Measurements from ENCODE around the gene HSPB7.

DNA sequence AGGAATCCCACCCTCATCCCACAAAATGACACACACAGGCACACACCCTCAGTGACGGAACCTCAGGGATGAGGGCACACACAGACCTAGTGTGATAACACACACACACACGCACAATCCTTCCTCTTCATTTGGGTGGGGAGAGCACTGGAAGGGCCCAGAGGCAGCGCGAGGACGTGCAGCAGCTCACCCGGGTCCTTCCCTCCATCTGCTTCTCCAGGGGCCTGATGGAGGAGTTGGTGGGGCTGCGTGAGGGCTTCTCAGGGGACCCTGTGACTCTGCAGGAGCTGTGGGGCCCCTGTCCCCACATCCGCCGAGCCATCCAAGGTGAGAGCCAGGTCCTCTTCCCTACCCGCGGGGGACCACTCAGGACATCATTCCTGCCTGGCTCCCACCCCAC is 4.5 kb upstream of the HSPB7 start:
- TF ChIP-seq POLR2A (IDR thresholded peaks at IDR 0.05; ENCODE audit: low read length) (no peak), GATA1 (IDR thresholded peaks at IDR 0.05; ENCODE audit: low read depth, low read length) (no peak)
